GOT3 (cell line): ENCODE data around the gene GALE.
"Not testable (repeated sequence)": the region's sequence is repeated elsewhere in the genome, so short reads cannot be mapped to it uniquely, and the experiment has no call there.

Experiments used
- DNase-seq: peaks from one replicate; lab custom pipeline; 2025; ENCODE audit warnings: mixed read lengths; lab: John Stamatoyannopoulos, UW

GALE gene

DNA sequence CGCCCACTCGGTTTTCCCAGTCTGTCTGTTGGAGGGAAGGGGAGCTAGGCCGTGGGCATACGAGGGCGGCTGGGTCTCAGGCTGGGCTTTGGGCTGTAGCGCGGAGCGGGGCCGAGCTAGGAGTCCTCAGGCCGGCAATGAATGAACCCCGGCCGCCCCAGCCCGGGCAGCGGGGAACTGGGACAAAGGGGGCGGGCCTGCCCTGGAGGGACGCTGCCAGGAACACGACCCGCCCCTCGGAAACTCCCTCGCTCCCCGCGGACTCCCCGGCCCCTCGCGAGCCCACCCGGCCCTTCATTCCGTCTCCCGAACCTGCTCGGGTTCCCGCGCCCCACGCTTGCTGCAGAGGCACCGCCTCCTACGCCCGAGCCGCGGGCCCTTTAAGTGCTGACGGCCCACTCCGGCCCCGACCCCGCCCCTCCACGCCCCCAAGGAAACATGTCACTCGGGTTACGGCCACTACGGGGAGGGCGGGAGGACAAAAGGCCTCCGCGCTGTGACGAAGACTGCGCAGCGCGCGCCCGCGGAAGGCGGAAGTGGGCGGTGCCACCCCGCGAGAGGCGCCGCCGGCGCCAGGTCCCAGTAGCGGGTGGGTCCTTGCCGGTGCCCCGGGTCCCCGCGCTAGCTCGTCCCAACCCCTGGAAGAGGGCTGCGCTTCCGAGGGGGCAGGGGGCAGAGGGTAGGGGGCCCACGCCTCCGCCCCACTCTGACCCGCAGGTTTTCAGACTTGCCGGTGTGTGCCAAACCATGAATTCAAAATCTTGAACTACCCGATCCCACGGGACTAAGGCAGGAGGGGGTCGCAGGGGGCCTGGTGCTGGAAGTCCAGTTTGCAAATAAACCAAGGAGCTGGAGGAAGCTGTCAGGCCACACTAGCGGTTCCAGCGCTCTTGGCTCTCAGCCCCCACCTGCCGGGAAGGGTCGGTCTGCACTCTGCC, at the start of gene GALE:
Gene GALE, minus strand, starts transcription at position 355 of the 938 bp plus-strand sequence. CDS start 1,747 bp downstream, outside the sequence.
- DNase-seq, result peak; percentile 82

GRCh38 chr1:23848673-23849616, 48.4 kb upstream of the GALE start:
- no peak for DNase-seq

DNA sequence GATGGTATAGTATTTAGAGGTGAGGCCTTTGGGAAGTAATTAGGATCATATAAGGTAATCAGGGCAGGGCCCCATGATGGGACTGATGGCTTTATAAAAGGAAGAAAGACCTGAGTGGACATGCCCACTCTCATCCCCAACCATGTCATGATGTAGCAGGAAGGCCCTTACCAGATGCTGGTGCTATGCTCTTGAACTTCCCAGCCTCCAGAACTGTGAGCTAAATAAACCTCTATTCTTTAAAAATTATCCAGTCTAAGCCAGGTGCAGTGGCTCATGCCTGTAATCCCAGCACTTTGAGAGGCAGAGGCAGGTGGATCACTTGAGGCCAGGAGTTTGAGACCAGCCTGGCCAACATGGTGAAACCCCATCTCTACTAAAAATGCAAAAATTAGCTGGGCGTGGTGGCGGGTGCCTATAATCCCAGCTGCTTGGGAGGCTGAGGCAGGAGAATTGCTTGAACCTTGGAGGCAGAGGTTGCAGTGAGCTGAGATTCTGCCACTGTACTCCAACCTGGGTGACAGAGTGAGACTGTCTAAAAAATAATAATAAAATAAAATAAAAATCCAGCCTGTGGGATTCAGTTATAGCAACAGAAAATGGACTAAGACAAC, 47.0 kb upstream of the GALE start:
- DNase-seq, result not testable (repeated sequence)

- DNase-seq, result no peak
Observed at GRCh38 chr1:23845163-23845562, 44.6 kb upstream of the GALE start.

DNA sequence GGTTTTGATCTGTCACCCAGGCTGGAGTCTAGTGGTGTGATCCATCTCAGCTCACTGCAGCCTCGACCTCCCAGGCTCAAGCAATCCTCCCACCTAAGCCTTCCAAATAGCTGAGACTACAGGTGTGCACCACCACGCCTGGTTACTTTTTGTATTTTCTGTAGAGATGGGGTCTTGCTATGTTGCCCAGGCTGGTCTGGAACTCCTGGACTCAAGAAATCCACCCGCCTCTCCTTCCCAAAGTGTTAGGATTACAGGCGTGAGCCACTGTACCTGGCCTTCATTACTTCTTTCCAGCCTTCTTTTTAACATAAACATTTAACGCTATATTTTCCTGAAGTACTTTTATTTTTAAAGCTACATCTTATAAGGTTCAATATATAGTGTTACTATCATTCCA, 43.1 kb upstream of the GALE start:
- no peak for DNase-seq

- peak; percentile 5 for DNase-seq
Observed at GRCh38 chr1:23838401-23838866, 37.9 kb upstream of the GALE start.

DNA sequence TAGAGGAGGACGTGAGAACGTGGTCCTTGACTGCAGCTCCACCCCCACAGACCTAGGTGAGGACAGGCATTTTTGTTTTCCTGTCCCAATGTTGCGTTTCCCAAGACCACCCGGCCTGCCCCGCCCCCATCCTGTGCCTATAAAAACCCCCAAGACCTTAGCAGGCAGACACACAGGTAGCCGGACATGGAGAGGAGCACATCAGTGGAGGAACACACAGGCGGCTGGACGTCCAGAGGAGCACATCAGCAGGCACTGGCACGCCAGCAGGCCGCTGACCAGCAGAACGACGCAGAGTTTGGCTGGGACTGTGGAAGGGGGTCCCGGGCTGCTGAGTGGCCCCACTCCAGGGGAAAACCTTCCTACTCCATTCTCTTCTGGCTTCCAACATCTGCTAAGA, 37.4 kb upstream of the GALE start:
- DNase-seq, result no peak

- no peak for DNase-seq
Observed at GRCh38 chr1:23836037-23836436, 35.5 kb upstream of the GALE start.

- not testable (repeated sequence) for DNase-seq
Observed at GRCh38 chr1:23834156-23834555, 33.6 kb upstream of the GALE start.

DNA sequence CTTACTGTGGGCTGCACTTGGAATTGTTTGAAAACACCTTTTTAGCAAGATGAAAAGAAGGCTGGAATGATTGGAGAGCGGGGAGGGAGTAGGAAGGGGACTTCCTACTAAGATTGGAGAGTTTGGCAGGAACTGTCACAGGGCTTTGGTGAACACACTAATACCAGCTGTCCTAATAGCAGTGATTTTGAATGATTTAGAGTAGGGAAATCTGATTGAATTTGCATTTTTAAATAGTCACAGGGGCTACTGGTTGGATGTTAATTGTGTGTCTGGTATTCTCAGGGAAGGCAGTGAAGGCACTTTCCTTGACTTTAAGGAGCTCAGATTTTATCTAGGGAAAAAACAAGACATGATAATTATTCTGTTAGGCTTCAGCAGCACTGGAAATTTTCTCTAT, 27.2 kb upstream of the GALE start:
- DNase-seq, result no peak

DNA sequence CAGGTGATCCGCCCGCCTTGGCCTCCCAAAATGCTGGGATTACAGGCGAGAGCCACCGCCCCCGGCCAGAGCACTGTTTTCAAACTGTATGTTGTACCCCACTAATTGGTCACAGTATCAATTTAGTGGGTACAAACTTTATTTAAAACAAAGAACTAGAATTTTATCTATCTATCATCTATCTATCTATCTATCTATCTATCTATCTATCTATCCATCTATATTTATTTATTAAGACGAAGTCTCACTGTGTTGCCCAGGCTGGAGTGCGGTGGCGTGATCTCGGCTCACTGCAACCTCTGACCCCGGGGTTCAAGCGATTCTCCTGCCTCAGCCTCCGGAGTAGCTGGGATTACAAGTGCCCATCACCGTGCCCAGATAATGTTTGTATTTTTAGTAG, 26.0 kb upstream of the GALE start:
- DNase-seq, result not testable (repeated sequence)

DNA sequence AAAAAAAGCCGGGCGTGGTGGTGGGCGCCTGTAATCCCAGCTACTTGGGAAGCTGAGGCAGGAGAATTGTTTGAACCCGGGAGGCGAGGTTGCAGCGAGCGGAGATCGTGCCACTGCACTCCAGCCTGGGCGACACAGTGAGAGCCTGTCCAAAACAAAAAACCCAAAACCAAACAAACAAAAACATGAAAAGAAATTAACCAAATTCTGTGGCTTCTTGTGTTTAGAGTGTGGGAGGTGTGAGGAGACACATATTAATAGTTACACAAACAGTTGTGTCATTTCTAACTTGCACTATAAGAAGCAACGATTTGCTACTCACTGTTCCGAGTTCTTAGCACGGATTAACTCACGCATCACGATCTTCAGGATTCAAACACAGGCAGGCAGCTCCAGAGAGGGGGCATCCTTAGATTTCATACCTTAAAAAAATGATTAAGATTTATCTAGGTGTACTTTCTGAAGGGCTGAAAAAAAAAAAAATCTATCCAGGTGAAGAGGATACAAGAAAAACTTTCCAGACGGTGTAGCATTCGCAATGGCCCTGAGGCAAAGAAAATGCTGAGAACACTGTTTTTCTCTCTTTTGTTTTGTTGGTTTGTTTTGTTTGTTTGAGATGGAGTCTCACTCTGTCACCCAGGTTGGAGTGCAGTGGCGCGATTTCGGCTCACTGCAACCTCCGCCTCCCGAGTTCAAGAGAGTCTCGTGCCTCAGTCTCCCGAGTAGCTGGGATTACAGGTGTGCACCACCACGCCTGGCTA, 25.4 kb upstream of the GALE start:
- no peak for DNase-seq

GRCh38 chr1:23825076-23825761, 24.7 kb upstream of the GALE start, which contains the start of gene HMGCL:
Gene HMGCL (minus strand): TSS chr1:23825429. CDS start chr1:23825415, 14 bp downstream.
- peak; percentile 62 for DNase-seq

- no peak for DNase-seq
Observed at GRCh38 chr1:23824711-23825075, 24.1 kb upstream of the GALE start.

DNA sequence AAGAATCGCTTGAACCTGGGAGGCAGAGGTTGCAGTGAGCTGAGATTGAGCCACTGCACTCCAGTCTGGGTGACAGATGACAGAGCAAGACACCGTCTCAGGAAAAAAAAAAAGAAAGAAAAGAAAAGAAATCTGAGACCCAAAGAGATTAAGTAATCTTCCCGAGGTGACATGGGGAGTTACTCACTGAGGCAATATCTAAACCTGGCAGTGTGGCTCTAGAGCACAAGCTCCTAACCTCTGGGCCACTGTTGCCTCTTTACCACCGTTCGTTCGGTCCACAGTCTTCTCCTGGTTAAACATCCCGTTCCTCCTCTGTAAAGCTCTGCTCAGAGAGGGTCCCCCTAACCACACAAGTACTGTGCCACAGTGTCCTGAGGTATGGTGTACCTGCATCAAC, 23.2 kb upstream of the GALE start:
- no peak for DNase-seq

DNA sequence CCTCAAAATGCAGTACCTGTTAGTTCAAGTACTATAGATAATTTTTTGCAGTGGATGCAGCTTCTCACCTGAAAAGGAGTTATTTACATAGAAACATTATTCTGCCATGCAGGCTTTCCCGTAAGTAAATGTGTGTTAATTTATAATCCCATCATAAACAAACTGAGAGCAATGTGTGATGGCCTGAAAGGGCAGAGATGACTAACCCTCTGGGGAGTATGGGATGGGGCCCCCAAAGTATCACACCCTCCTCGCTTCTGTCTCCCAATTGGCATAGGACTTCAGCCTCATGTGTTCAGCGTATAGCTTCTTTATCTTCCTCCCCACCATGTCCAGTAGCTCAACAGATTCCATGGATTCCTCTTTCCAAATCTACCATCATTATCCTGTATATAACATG, 17.1 kb upstream of the GALE start:
- DNase-seq, result no peak

- DNase-seq, result no peak
Observed at GRCh38 chr1:23816906-23817305, 16.4 kb upstream of the GALE start.

GRCh38 chr1:23816361-23816760, 15.8 kb upstream of the GALE start:
- no peak for DNase-seq

- no peak for DNase-seq
Observed at GRCh38 chr1:23814016-23814415, 13.5 kb upstream of the GALE start.

DNA sequence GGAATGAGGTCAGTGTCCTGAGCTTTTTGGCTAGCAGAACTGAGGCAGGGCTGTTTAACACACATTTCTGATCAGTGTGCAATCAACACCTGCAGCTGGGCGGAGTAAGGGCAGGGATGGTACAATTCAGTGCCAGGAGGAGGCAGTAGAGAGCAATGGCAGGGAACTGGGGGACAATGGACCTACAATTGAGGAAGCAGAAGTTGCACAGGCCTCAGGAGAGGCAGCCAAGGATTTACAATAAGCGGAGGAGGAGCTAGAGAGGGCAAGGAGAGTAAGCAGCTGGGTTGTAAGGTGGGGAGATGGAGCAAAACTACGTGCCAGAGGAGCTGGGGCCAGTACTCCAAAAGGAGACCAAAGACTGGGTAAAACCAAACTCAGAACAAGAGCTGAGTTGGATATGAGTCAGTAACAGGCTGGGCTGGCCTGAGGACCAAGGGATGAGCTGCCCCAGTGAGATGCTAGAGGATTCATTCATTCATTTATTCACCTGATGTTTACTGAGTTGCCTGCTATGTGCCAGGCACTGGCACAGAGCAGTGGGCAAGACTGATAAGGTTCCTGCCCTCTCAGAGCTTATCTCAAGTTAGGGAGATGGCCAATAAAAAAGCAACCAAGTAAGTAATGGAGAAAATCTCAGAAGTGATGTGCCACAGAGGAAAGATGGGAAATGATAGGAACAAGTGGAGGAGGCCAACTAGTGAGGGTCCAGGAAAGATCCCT, 10.4 kb upstream of the GALE start:
- no peak for DNase-seq
